ENCODE measurements around the gene HTT.

The HTT gene

GRCh38 chr4:3074078-3074845 lies at the start of gene HTT, which contains the start of gene HTT-AS:
Gene HTT (plus strand): TSS chr4:3074681. CDS start chr4:3074826, 145 bp downstream.
Gene HTT-AS (minus strand): TSS chr4:3074538.
- DNase-seq: peak; percentile 98

DNA sequence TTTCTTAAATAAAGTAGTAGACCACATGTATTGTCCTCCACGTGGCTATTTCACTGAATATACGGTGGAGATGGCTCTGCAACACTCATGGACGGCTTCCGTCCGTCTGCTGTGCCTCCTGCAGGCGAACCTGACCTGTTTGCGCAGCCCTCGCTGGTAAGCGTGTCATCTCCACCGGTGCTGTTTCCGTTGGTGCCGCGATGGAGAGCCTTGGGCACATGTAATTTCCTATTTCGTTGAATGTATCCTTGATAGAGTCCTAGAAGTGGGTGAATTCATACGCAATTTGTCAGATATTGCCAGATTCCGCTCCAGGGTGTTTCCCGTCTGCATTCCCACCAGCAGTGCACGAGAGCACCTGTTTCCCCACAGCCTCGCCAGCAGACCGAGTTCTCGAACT lies 48.6 kb upstream of the HTT start:
- no peak for DNase-seq

GRCh38 chr4:3026540-3026939 lies 47.9 kb upstream of the HTT start:
- DNase-seq: no peak

DNA sequence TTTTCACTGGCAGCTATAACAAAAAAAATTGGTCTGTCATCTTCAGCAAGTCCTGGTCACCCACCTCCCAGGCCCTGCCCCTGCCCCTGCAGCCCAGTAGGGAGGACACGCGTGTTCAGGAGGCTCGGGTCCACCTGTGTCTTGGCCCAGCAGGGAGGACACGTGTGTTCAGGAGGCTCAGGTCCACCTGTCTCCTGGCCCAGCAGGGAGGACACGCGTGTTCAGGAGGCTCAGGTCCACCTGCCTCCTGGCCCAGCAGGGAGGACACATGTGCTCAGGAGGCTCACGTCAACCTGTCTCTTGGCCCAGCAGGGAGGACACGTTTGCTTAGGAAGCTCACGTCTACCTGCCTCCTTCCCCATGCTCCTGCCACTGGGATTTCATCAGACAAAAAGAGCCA lies 45.0 kb upstream of the HTT start:
- DNase-seq: no peak

- DNase-seq: no peak
Measured at GRCh38 chr4:3030566-3031356, 43.7 kb upstream of the HTT start.

GRCh38 chr4:3031357-3032082 lies 43.0 kb upstream of the HTT start:
- DNase-seq: no peak

GRCh38 chr4:3034231-3034630 lies 40.2 kb upstream of the HTT start:
- no peak for DNase-seq

- DNase-seq: no peak
Measured at GRCh38 chr4:3035249-3035648, 39.2 kb upstream of the HTT start.

DNA sequence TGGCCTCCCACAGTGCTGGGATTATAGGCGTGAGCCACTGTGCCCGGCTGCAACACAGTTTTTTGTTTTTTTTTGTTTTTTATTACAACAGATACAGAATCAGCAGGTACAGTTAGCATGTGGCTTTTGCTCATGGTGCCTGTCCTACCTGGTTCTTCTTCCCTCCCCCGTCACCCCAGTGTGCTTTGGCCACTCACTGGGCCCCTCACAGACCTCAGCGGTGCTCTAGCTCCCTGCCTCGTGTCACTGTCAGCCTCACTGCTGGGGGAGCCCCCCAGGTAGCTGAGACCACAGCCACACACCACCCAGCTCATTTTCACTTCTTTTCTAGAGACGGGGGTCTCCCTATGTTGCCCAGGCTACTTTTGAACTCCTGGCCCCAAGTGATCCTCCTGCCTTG lies 38.8 kb upstream of the HTT start:
- DNase-seq: no peak

DNA sequence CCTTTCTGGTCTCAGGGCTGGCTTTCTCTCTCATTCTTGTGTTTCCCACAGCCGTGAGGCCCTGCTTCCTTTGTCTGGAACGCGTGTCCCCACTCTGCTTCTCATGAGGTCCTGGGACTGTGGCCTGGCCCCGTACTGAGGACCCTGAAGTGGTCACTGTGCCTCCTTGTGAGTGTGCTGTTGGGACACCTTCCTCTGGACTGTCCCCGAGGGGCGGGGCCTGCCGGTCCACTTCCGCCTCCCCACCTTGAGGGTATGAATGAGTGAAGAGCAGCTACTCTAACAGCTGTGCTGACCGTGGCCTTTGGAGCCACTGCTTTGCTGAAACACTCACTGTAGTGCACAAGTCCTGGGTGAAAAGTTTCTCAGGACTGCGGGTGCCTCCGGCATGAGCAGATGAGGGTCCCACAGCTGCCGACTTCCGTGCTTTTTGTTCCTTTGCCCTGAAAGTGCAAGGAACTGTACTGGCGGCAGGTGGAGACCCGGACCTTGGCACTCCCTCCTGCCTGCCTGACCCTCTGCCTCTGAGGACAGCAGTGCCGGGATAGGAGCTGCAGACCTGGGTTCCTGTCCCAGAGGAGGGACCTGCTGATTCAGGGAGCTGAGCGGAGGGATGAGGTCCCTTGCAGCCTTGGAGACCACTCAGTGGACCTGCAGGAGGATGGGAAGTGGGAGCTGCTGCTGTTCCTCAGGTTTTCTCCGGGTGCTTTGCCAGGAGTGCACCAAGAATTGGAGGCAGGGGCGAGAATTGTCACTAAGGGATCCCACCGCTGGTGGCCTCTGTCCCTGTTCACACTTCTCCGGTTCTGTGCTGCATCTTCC lies 38.1 kb upstream of the HTT start:
- DNase-seq: no peak

GRCh38 chr4:3037957-3038461 lies 36.5 kb upstream of the HTT start:
- DNase-seq: peak; percentile 83

GRCh38 chr4:3039706-3040366 lies 34.6 kb upstream of the HTT start:
- DNase-seq: no peak

GRCh38 chr4:3040452-3041191 lies 33.9 kb upstream of the HTT start:
- no peak for DNase-seq

GRCh38 chr4:3041192-3042142 lies 33.0 kb upstream of the HTT start:
- peak; percentile 60 for DNase-seq

DNA sequence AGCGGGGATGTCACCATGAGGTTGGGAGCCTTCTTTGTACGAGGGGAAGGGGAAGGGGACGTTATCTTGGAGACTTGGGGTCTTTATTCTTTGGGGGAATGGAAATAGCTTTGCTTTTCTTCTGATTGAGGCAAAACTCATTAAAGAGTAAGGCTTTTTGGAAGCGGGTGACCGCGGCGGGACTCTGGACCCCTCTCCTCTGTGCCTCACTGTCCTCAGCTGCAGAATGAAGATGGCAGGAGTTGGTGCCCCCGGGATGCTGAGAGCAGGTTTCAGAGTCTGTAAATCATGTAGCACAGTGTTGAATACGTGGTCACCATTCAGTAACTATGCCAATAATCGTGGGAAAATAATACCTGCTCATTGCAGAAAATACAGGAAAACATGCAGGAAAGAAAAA lies 32.3 kb upstream of the HTT start:
- no peak for DNase-seq

- peak; percentile 38 for DNase-seq
Measured at GRCh38 chr4:3043282-3044020, 31.0 kb upstream of the HTT start.

DNA sequence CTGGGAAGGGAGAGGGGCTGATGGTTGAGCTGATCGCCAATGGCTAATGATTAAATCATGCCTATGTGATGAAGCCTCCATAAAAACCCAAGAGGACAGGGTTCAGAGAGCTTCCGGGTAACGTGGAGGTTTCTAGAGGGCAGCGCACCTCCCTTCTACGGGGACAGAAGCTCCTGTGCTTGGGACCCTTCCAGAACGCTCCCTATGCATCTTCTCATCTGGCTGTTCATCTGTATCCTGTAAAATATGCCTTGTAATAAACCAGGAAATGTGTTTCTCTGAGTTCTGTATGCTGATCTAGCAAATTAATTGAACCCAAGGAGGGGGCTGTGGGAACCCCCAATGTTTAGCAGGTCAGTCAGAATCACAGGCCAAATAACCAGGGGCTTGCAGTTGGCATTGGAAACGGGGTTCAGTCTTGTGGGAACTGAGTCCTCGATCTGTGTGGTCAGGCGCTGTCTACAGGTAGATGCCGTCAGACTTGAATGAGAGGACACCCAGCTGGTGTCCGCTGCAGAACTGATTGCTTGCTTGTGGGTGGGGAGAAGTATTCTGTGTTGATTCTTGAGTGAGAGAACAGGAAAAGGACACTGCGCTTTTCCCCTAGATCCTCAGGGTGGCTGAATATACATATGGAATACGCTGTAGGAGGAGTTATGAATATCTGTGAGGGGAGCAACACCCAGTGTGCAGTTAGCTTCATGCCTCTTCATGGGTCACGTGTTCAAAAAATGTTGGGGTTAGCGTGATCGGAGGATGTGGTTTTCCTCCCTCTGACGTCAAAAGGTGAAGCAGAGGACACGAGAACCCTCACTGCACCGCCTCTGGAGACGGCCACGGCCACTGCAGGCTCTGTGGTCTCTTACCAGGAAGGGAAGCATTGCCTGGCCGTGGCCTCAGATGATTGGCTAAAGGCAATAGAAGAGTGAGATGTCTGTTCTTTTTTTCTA lies 29.3 kb upstream of the HTT start:
- peak; percentile 54 for DNase-seq

GRCh38 chr4:3046162-3046561 lies 28.3 kb upstream of the HTT start:
- DNase-seq: peak; percentile 48
